H9 (cell line): ENCODE measurements around the gene TMEM91. TPM values are rescaled to one million over a fixed set of nuclear protein-coding genes. Genes with fewer than 3 reads are reported as not detected.

Source experiments
- DNase-seq: peaks from one replicate; pipeline ENCODE4 v3.0.0-alpha.2; 2017
- H2AFZ ChIP-seq: one replicate; pipeline ENCODE4 v1.6.1; 2013; ENCODE audit warnings: mild to moderate bottlenecking, low read length, control low read depth, moderate library complexity
- H2AK5ac ChIP-seq: 2 replicates; pipeline ENCODE4 v1.6.1; 2013; ENCODE audit warnings: low read length, control low read depth, mixed read lengths; ENCODE audit not compliant: insufficient read length
- H2BK120ac ChIP-seq: one replicate; pipeline ENCODE4 v1.6.1; 2013; ENCODE audit warnings: low read depth, mild to moderate bottlenecking, low read length, control low read depth, inconsistent platforms; ENCODE audit not compliant: poor library complexity, severe bottlenecking
- H2BK12ac ChIP-seq: 2 replicates; pipeline ENCODE4 v1.6.1; 2013; ENCODE audit warnings: low read length, control low read depth, mixed read lengths, low read depth; ENCODE audit not compliant: insufficient read length
- H2BK15ac ChIP-seq: 2 replicates; pipeline ENCODE4 v1.6.1; 2013; ENCODE audit warnings: low read depth, low read length, control low read depth
- H2BK20ac ChIP-seq: one replicate; pipeline ENCODE4 v1.6.1; 2013; ENCODE audit warnings: low read depth, mild to moderate bottlenecking, low read length, control low read depth, inconsistent platforms; ENCODE audit not compliant: poor library complexity, severe bottlenecking
- H2BK5ac ChIP-seq: 2 replicates; pipeline ENCODE4 v1.6.1; 2013; ENCODE audit warnings: low read length, control low read depth, mixed read lengths; ENCODE audit not compliant: insufficient read length
- H3K14ac ChIP-seq: 2 replicates; pipeline ENCODE4 v1.6.1; 2013; ENCODE audit warnings: low read length, control low read depth; ENCODE audit not compliant: insufficient read depth
- H3K18ac ChIP-seq: 2 replicates; pipeline ENCODE4 v1.6.1; 2013; ENCODE audit warnings: low read depth, mild to moderate bottlenecking, mixed read lengths, low read length, control low read depth; ENCODE audit not compliant: insufficient read length
- H3K23ac ChIP-seq: 2 replicates; pipeline ENCODE4 v1.6.1; 2013; ENCODE audit warnings: low read length, control low read depth, mixed read lengths, low read depth; ENCODE audit not compliant: insufficient read length
- H3K23me2 ChIP-seq: 2 replicates; pipeline ENCODE4 v1.6.1; 2013; ENCODE audit warnings: low read depth, mild to moderate bottlenecking, mixed read lengths, low read length, control low read depth; ENCODE audit not compliant: insufficient read length, poor library complexity, severe bottlenecking
- H3K27ac ChIP-seq: 2 replicates; pipeline ENCODE4 v1.5.1; 2013; ENCODE audit warnings: low read length, control low read depth, mixed read lengths, low read depth; ENCODE audit not compliant: insufficient read length
- H3K27me3 ChIP-seq: 2 replicates; pipeline ENCODE4 v1.6.1; 2013; ENCODE audit warnings: low read length, control low read depth, inconsistent platforms; ENCODE audit not compliant: insufficient read depth
- H3K4ac ChIP-seq: 2 replicates; pipeline ENCODE4 v1.6.1; 2013; ENCODE audit warnings: low read depth, mild to moderate bottlenecking, control low read depth, inconsistent platforms, low read length, moderate library complexity
- H3K4me1 ChIP-seq: 2 replicates; pipeline ENCODE4 v1.6.1; 2013; ENCODE audit warnings: low read length, control low read depth, inconsistent platforms; ENCODE audit not compliant: insufficient read depth
- H3K4me2 ChIP-seq: 2 replicates; pipeline ENCODE4 v1.6.1; 2013; ENCODE audit warnings: low read length, control low read depth, mixed read lengths; ENCODE audit not compliant: insufficient read length, insufficient read depth
- H3K56ac ChIP-seq: 2 replicates; pipeline ENCODE4 v1.6.1; 2013; ENCODE audit warnings: low read depth, mild to moderate bottlenecking, mixed read lengths, low read length, control low read depth; ENCODE audit not compliant: insufficient read length
- H3K79me1 ChIP-seq: 2 replicates; pipeline ENCODE4 v1.6.1; 2013; ENCODE audit warnings: low read depth, mild to moderate bottlenecking, moderate library complexity, low read length, control low read depth, inconsistent platforms; ENCODE audit not compliant: insufficient read depth, poor library complexity, severe bottlenecking
- H3K79me2 ChIP-seq: 2 replicates; pipeline ENCODE4 v1.6.1; 2013; ENCODE audit warnings: low read length, control low read depth, inconsistent platforms; ENCODE audit not compliant: insufficient read depth
- H3K9ac ChIP-seq: 2 replicates; pipeline ENCODE4 v1.6.1; 2013; ENCODE audit warnings: low read length, control low read depth, mixed read lengths; ENCODE audit not compliant: insufficient read length; ENCODE audit errors: extremely low read depth
- H3K9me3 ChIP-seq: one replicate; pipeline ENCODE4 v1.6.1; 2013; ENCODE audit warnings: low read depth, low read length, inconsistent platforms; ENCODE audit not compliant: control insufficient read depth
- H3T11ph ChIP-seq: one replicate; pipeline ENCODE4 v1.6.1; 2013; ENCODE audit warnings: mild to moderate bottlenecking, low read length, control low read depth, inconsistent platforms
- H4K20me1 ChIP-seq: one replicate; pipeline ENCODE4 v1.6.1; 2013; ENCODE audit not compliant: control insufficient read depth, insufficient read length, insufficient read depth
- H4K5ac ChIP-seq: 2 replicates; pipeline ENCODE4 v1.6.1; 2013; ENCODE audit warnings: low read depth, mild to moderate bottlenecking, mixed read lengths, low read length, control low read depth; ENCODE audit not compliant: insufficient read length
- H4K8ac ChIP-seq: replicated peaks from 2 replicates; pipeline ENCODE4 v1.6.1; 2013; ENCODE audit warnings: low read length, control low read depth, mixed read lengths, low read depth; ENCODE audit not compliant: insufficient read length
- H4K91ac ChIP-seq: 2 replicates; pipeline ENCODE4 v1.6.1; 2013; ENCODE audit warnings: low read depth, mild to moderate bottlenecking, moderate library complexity, mixed read lengths, low read length, control low read depth; ENCODE audit not compliant: insufficient read length
- H3K27ac Mint-ChIP-seq, 3 experiments: 2 replicates in 2 of 3; 3 replicates in 1 of 3; pipeline ENCODE4 v1.8.0; 2020 to 2021; ENCODE audit warnings: mixed read lengths in 3 of 3, mild to moderate bottlenecking in 1 of 3, moderate library complexity in 1 of 3
- H3K27me3 Mint-ChIP-seq: 2 replicates; pipeline ENCODE4 v1.8.0; 2021; ENCODE audit warnings: low read depth, mild to moderate bottlenecking, moderate library complexity, mixed read lengths
- H3K36me3 Mint-ChIP-seq, 3 experiments: 2 replicates in 2 of 3; 3 replicates in 1 of 3; pipeline ENCODE4 v1.8.0; 2020 to 2021; ENCODE audit warnings: low read depth in 3 of 3, mixed read lengths in 3 of 3; ENCODE audit not compliant: insufficient read depth in 1 of 3
- H3K4me1 Mint-ChIP-seq, 2 experiments: 2 replicates each; pipeline ENCODE4 v1.8.0; 2020; ENCODE audit warnings: mixed read lengths in 2 of 2
- H3K4me3 Mint-ChIP-seq, 2 experiments: 2 replicates in 1 of 2; 3 replicates in 1 of 2; pipeline ENCODE4 v1.8.0; 2020 to 2021; ENCODE audit warnings: mild to moderate bottlenecking in 2 of 2, mixed read lengths in 2 of 2, moderate library complexity in 1 of 2
- H3K9me3 Mint-ChIP-seq, 2 experiments: 2 replicates in 1 of 2; 3 replicates in 1 of 2; pipeline ENCODE4 v1.8.0; 2020; ENCODE audit warnings: mild to moderate bottlenecking in 2 of 2, mixed read lengths in 2 of 2, moderate library complexity in 1 of 2
- WGBS: extraction: QIAGEN DNeasy Blood & Tissue Kit; methylation state at CpG from one replicate; pipeline ENCODE4 v1.1.7; 2013; ENCODE audit warnings: missing lambda C conversion rate, low lambda C conversion rate, mixed read lengths; ENCODE audit not compliant: insufficient read length; ENCODE audit errors: extremely low coverage; 5-methylcytosine and 5-hydroxymethylcytosine counted together
- total RNA-seq: library from RNA; stranded (reverse); gene quantifications from 2 replicates; pipeline ENCODE4 v1.2.1, GENCODE V29; 2021
- TF ChIP-seq, protein P1 (sequence below): fragments of 200-600 bp; sonication (generic); conservative IDR thresholded peaks from 3 replicates; pipeline ENCODE4 v1.8.0; 2021; ENCODE audit warnings: antibody characterized with exemption, mild to moderate bottlenecking

TMEM91 gene
- total RNA-seq, 1 experiment from 2014 or later: 5.7 TPM

DNA sequence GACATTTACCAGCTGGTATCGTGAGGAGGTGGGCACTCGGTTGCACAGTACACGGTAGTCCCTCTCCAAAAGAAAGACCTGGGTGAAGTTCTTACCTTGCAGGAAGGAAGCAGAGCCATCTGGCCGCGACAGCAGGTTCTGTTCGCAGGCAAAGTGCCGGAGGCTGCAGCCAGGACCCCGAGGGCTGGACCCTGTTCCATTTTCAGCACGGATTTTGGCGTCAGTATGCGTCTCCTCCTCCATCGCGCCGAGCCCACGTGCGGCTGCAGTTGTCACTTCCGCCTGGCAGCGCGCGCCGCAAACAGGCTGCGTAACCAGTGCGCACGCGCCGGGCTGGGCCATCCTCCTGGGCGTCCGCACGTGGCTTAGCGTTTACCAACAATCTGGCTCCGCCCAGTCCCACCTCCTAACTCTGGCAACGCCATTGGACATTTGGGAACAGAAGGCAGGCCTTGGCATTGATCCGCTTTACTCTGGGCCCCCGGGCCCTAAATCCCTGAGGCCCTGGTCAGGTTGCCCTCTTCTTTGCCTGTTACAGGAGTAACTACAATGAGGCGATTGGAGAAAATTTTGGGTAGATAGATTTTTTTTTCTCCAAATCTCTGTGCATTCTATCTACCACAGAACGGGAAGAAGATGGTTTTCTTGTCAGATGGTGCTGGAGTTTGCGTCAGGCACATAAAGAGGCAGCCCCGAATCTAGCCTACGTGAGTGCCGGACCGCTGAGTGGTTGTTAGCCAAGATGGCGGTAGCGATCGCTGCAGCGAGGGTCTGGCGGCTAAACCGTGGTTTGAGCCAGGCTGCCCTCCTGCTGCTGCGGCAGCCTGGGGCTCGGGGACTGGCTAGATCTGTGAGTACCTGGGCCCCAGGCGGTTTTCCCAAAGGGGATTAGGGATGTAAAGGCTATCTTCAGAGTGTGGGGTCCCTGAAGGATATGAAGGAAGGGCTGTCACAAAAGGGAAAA is 21.0 kb downstream of the TMEM91 start, which contains the start of the genes BCKDHA and EXOSC5:
BCKDHA (plus strand) TSS at position 733 of the 964 bp plus-strand sequence; CDS start at position 743, 10 bp downstream.
EXOSC5 (minus strand) TSS at position 274 of the 964 bp plus-strand sequence; CDS start at position 243, 31 bp downstream.
- H3K9me3 ChIP-seq: no peaks in the 10 kb centered on the region

More for the DNA sequence above, 21.0 kb downstream of the TMEM91 start, which contains the start of the genes BCKDHA and EXOSC5:
- Histone ChIP-seq H4K91ac (no peak within 1 kb of the TSS), H4K5ac (peak within 1 kb of the TSS; percentile 31), H2BK120ac (no peak within 1 kb of the TSS), H3K4me2 (peak within 1 kb of the TSS; percentile 96), H3K27me3 (no peaks in the 10 kb centered on the region), H3K9ac (peak within 1 kb of the TSS; percentile 97), H2BK20ac (no peak within 1 kb of the TSS), H4K8ac (no peak within 1 kb of the TSS), H3K79me1 (peaks cover 6% of the 10 kb centered on the region), H3K18ac (peak within 1 kb of the TSS; percentile 67), H3K4ac (no peak within 1 kb of the TSS), H2AK5ac (no peak within 1 kb of the TSS), H2AFZ (peak within 1 kb of the TSS; percentile 26), H3K4me1 (no peaks in the 10 kb centered on the region), H3K14ac (0 out of 2 replicates have a peak within 1 kb of the TSS, but pooled peaks have one; percentile 48), H2BK5ac (peak within 1 kb of the TSS; percentile 68), H3K23me2 (peaks cover 9% of the 10 kb centered on the region), H3K79me2 (no peaks in the 10 kb centered on the region), H3T11ph (no peak within 1 kb of the TSS), H2BK12ac (no peak within 1 kb of the TSS), H4K20me1 (no peaks in the 10 kb centered on the region), H3K27ac (no peak within 1 kb of the TSS), H2BK15ac (no peak within 1 kb of the TSS), H3K23ac (no peak within 1 kb of the TSS), H3K56ac (no peak within 1 kb of the TSS)
- peak within 1 kb of the TSS; percentile 98 to 99 for H3K4me3 Mint-ChIP-seq
- peak within 1 kb of the TSS; percentile 100 for H3K27ac Mint-ChIP-seq
- H3K9me3 Mint-ChIP-seq: no peaks in the 10 kb centered on the region; a peak in 1 of 5 replicates
- TF ChIP-seq, protein P1, sequence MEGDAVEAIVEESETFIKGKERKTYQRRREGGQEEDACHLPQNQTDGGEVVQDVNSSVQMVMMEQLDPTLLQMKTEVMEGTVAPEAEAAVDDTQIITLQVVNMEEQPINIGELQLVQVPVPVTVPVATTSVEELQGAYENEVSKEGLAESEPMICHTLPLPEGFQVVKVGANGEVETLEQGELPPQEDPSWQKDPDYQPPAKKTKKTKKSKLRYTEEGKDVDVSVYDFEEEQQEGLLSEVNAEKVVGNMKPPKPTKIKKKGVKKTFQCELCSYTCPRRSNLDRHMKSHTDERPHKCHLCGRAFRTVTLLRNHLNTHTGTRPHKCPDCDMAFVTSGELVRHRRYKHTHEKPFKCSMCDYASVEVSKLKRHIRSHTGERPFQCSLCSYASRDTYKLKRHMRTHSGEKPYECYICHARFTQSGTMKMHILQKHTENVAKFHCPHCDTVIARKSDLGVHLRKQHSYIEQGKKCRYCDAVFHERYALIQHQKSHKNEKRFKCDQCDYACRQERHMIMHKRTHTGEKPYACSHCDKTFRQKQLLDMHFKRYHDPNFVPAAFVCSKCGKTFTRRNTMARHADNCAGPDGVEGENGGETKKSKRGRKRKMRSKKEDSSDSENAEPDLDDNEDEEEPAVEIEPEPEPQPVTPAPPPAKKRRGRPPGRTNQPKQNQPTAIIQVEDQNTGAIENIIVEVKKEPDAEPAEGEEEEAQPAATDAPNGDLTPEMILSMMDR: no peak
- no CpG with 5 or more reads among the region's 50 CpGs for WGBS
- DNase-seq: peak; percentile 99
- H3K4me1 Mint-ChIP-seq: peaks cover 21 to 24% of the 10 kb centered on the region in 2 experiments
- no peaks in the 10 kb centered on the region; the same call in 1 of the 2 replicates for H3K27me3 Mint-ChIP-seq
- H3K36me3 Mint-ChIP-seq: peaks cover 0 to 12% (median 0%) of the 10 kb centered on the region in 3 experiments; a peak in 4 of 7 replicates
